Upper lobe of left lung (tissue), 6 donors: Measurements from ENCODE around the gene STXBP6. TPM values are rescaled to one million over a fixed set of nuclear protein-coding genes. Genes with fewer than 3 reads are reported as not detected.

Experiments
- ATAC-seq, 2 donors: fragments of 200-7000 bp; cut with Tn5 transposase; one replicate each; pipeline ENCODE4 v1.9.1; 2022; ENCODE audit warnings: mild to moderate bottlenecking in 2 of 2, moderate library complexity in 2 of 2; ENCODE audit not compliant: low FRiP score in 2 of 2
- DNase-seq, 2 donors: peaks; one replicate each; pipeline ENCODE4 v3.0.0-alpha.2; 2019 to 2020
- H3K27ac ChIP-seq, 4 donors: fragments of 200-600 bp; sonication (generic); one replicate each; pipeline ENCODE4 v1.5.1; 2016 to 2019
- H3K27me3 ChIP-seq, 4 donors: fragments of 200-600 bp; sonication (generic); one replicate each; pipeline ENCODE4 v1.5.1; 2017 to 2019
- H3K36me3 ChIP-seq, 4 donors: fragments of 200-600 bp; sonication (generic); one replicate each; pipeline ENCODE4 v1.5.1; 2016 to 2019
- H3K4me1 ChIP-seq, 4 donors: fragments of 200-600 bp; sonication (generic); one replicate each; pipeline ENCODE4 v1.5.1; 2018 to 2019
- H3K4me3 ChIP-seq, 4 donors: fragments of 200-600 bp; sonication (generic); one replicate each; pipeline ENCODE4 v1.5.1; 2017 to 2019; ENCODE audit warnings: mild to moderate bottlenecking in 2 of 4, moderate library complexity in 1 of 4
- H3K9me3 ChIP-seq, 4 donors: fragments of 200-600 bp; sonication (generic); one replicate each; pipeline ENCODE4 v1.5.1; 2018 to 2019
- CTCF ChIP-seq, 6 experiments: fragments of 450-650 bp in 4 of 6; fragments of 200-600 bp in 2 of 6; sonication (generic) in 2 of 6; IDR thresholded peaks; one replicate each; pipeline ENCODE4 v1.5.1; 2016 to 2019; ENCODE audit warnings: antibody characterized with exemption in 6 of 6
- EP300 ChIP-seq, 4 donors: sonication (generic); formaldehyde crosslinking; IDR thresholded peaks; one replicate each; pipeline ENCODE4 v1.5.1; 2017; ENCODE audit warnings: antibody characterized with exemption in 4 of 4, control low read depth in 2 of 4
- POLR2A ChIP-seq, 4 donors: fragments of 450-650 bp; IDR thresholded peaks; one replicate each; pipeline ENCODE4 v1.5.1; 2016 to 2017; ENCODE audit warnings: antibody characterized with exemption in 4 of 4, mild to moderate bottlenecking in 2 of 4
- POLR2AphosphoS5 ChIP-seq, 2 donors: sonication (generic); formaldehyde crosslinking; IDR thresholded peaks; one replicate each; pipeline ENCODE4 v1.5.1; 2017; ENCODE audit warnings: antibody characterized with exemption in 2 of 2
- WGBS, 2 donors: methylation state at CpG; one replicate each; pipeline ENCODE4 v1.1.5; 2017 to 2018; 5-methylcytosine and 5-hydroxymethylcytosine counted together
- total RNA-seq, 6 donors: library from RNA; depleted of rRNA in 4 of 6; stranded (reverse); fragments of >200 nt in 4 of 6; gene quantifications; one replicate each; pipeline versions ENCODE4 v1.1.0 to v1.2.1, GENCODE V29; 2016 to 2021
- donor health status: DM: no; HTN: no; CAD: no; lungs with moderate emphysema.
- donor health status: DM: no; HTN: yes; CAD: no; lungs with severe emphysema.

STXBP6 gene
- total RNA-seq, 6 donors from 2014 or later = 13.6 to 38.3 (median 23.7) TPM

- peaks cover 0 to 10% (median 5%) of the 10 kb centered on the region in 4 donors for H3K4me1 ChIP-seq
- ATAC-seq (no peak), DNase-seq (no peak)
- H3K4me3 ChIP-seq = no peak overlapping the region
- H3K9me3 ChIP-seq = no peaks in the 10 kb centered on the region
- no peak for TF ChIP-seq EP300 (IDR thresholded peaks at IDR 0.05)
- TF ChIP-seq POLR2A (IDR thresholded peaks at IDR 0.05) = no peak
- no peak for TF ChIP-seq CTCF (IDR thresholded peaks at IDR 0.05)
- TF ChIP-seq POLR2AphosphoS5 (IDR thresholded peaks at IDR 0.05) = no peak
- 74 to 77% methylated on average over 3 of the region's 3 CpGs for WGBS, 2 donors
- H3K27me3 ChIP-seq = no peaks in the 10 kb centered on the region
- H3K36me3 ChIP-seq = no peaks in the 10 kb centered on the region
- H3K27ac ChIP-seq = no peak overlapping the region
Measured at GRCh38 chr14:24897793-24898192, 152.2 kb downstream of the STXBP6 start.

GRCh38 chr14:24895622-24896021 is 154.3 kb downstream of the STXBP6 start:
- no peak overlapping the region for H3K27ac ChIP-seq
- H3K27me3 ChIP-seq = no peaks in the 10 kb centered on the region
- DNase-seq (no peak), ATAC-seq (no peak)
- peaks cover 0 to 8% (median 2%) of the 10 kb centered on the region in 4 donors for H3K4me1 ChIP-seq
- no peak overlapping the region for H3K4me3 ChIP-seq
- H3K36me3 ChIP-seq = no peaks in the 10 kb centered on the region
- no peak for TF ChIP-seq CTCF (IDR thresholded peaks at IDR 0.05)
- TF ChIP-seq POLR2AphosphoS5 (IDR thresholded peaks at IDR 0.05) = no peak
- no peak for TF ChIP-seq POLR2A (IDR thresholded peaks at IDR 0.05)
- H3K9me3 ChIP-seq = peaks cover 0 to 4% (median 2%) of the 10 kb centered on the region in 4 donors
- WGBS, 2 donors = 68 to 80% methylated on average over 4 of the region's 4 CpGs

GRCh38 chr14:24895243-24895583 is 154.7 kb downstream of the STXBP6 start:
- DNase-seq (no peak), ATAC-seq (no peak)
- Histone ChIP-seq H3K27me3 (no peaks in the 10 kb centered on the region), H3K27ac (no peak overlapping the region), H3K4me3 (no peak overlapping the region), H3K36me3 (no peaks in the 10 kb centered on the region), H3K4me1 (peaks cover 0 to 7% (median 0%) of the 10 kb centered on the region in 4 donors), H3K9me3 (peaks cover 0 to 5% (median 2%) of the 10 kb centered on the region in 4 donors)
- WGBS, 2 donors = 59 to 74% methylated on average over 4 of the region's 4 CpGs
- no peak for TF ChIP-seq POLR2AphosphoS5 (IDR thresholded peaks at IDR 0.05)
- no peak for TF ChIP-seq POLR2A (IDR thresholded peaks at IDR 0.05)
- TF ChIP-seq CTCF (IDR thresholded peaks at IDR 0.05) = no peak
- no peak for TF ChIP-seq EP300 (IDR thresholded peaks at IDR 0.05)

- Histone ChIP-seq H3K9me3 (peaks cover 0 to 5% (median 2%) of the 10 kb centered on the region in 4 donors), H3K4me3 (no peak overlapping the region), H3K27me3 (no peaks in the 10 kb centered on the region), H3K27ac (no peak overlapping the region), H3K4me1 (peaks cover 0 to 3% (median 0%) of the 10 kb centered on the region in 4 donors), H3K36me3 (no peaks in the 10 kb centered on the region)
- TF ChIP-seq EP300 (IDR thresholded peaks at IDR 0.05) (no peak), POLR2A (IDR thresholded peaks at IDR 0.05) (no peak), POLR2AphosphoS5 (IDR thresholded peaks at IDR 0.05) (no peak), CTCF (IDR thresholded peaks at IDR 0.05) (no peak)
- ATAC-seq = no peak
- 51 to 59% methylated on average over 5 of the region's 5 CpGs for WGBS, 2 donors
- no peak for DNase-seq
Measured at GRCh38 chr14:24894583-24895242, 155.2 kb downstream of the STXBP6 start.

GRCh38 chr14:24892497-24893051 is 157.4 kb downstream of the STXBP6 start:
- Histone ChIP-seq H3K4me1 (peaks cover 0 to 3% (median 0%) of the 10 kb centered on the region in 4 donors), H3K36me3 (no peaks in the 10 kb centered on the region), H3K27me3 (no peaks in the 10 kb centered on the region), H3K4me3 (no peak overlapping the region), H3K9me3 (peaks cover 0 to 5% (median 2%) of the 10 kb centered on the region in 4 donors), H3K27ac (no peak overlapping the region)
- WGBS, 2 donors = 67 to 73% methylated on average over 6 of the region's 6 CpGs
- no peak for ATAC-seq
- no peak for DNase-seq
- TF ChIP-seq POLR2AphosphoS5 (IDR thresholded peaks at IDR 0.05) = no peak
